Dendritic cell treated with granulocyte-macrophage colony-stimulating factor and Interleukin-4, amounts not matched to agents 40 ng/mL and 50 ng/mL, for 4 days (primary cell): ENCODE data around the gene PGA3.
A peak's percentile ranks its signal among the peaks of the same experiment; 100 is the strongest.
"Not testable (repeated sequence)": the region's sequence is repeated elsewhere in the genome, so short reads cannot be mapped to it uniquely, and the experiment has no call there.

ENCODE experiments used
- H3K27ac Mint-ChIP-seq: one replicate; pipeline ENCODE4 v1.8.0; 2022; ENCODE audit warnings: mild to moderate bottlenecking, mixed read lengths
- H3K27me3 Mint-ChIP-seq: one replicate; pipeline ENCODE4 v1.8.0; 2022; ENCODE audit warnings: mild to moderate bottlenecking, mixed read lengths
- H3K36me3 Mint-ChIP-seq: one replicate; pipeline ENCODE4 v1.8.0; 2022; ENCODE audit warnings: low read depth, mixed read lengths
- H3K4me1 Mint-ChIP-seq: one replicate; pipeline ENCODE4 v1.8.0; 2022; ENCODE audit warnings: low read depth, mixed read lengths
- H3K4me3 Mint-ChIP-seq: one replicate; pipeline ENCODE4 v1.8.0; 2022; ENCODE audit warnings: mild to moderate bottlenecking, moderate library complexity, mixed read lengths
- H3K9me3 Mint-ChIP-seq: one replicate; pipeline ENCODE4 v1.8.0; 2022; ENCODE audit warnings: mixed read lengths
- intact Hi-C: fragments of 100-400 bp; cut with micrococcal nuclease; formaldehyde crosslinking; loops from one replicate; pipeline ENCODE4 v1.15.0; 2022

PGA3 gene

GRCh38 chr11:61181489-61181888 lies 21.8 kb upstream of the PGA3 start:
- no peaks in the 10 kb centered on the region for H3K4me1 Mint-ChIP-seq
- H3K4me3 Mint-ChIP-seq = no peak overlapping the region
- no peaks in the 10 kb centered on the region for H3K36me3 Mint-ChIP-seq
- peaks cover 2% of the 10 kb centered on the region for H3K27me3 Mint-ChIP-seq
- intact Hi-C loops = loop anchor here (10.0 kb wide), 1 partner anchor 347 kb away; no protein-coding TSS in a partner anchor
- no peak overlapping the region for H3K27ac Mint-ChIP-seq
- no peaks in the 10 kb centered on the region for H3K9me3 Mint-ChIP-seq

- H3K27ac Mint-ChIP-seq = no peak overlapping the region
- H3K9me3 Mint-ChIP-seq = no peaks in the 10 kb centered on the region
- H3K27me3 Mint-ChIP-seq = no peaks in the 10 kb centered on the region
- H3K36me3 Mint-ChIP-seq = no peaks in the 10 kb centered on the region
- intact Hi-C loops = loop anchor here (10.0 kb wide), 1 partner anchor 349 kb away; no protein-coding TSS in a partner anchor
- no peak overlapping the region for H3K4me3 Mint-ChIP-seq
- H3K4me1 Mint-ChIP-seq = peaks cover 5% of the 10 kb centered on the region
Measured at GRCh38 chr11:61183645-61184044, 19.7 kb upstream of the PGA3 start.

GRCh38 chr11:61186504-61186903 lies 16.8 kb upstream of the PGA3 start:
- H3K27ac Mint-ChIP-seq = no peak overlapping the region
- peaks cover 18% of the 10 kb centered on the region for H3K4me1 Mint-ChIP-seq
- no peak overlapping the region for H3K4me3 Mint-ChIP-seq
- H3K36me3 Mint-ChIP-seq = no peaks in the 10 kb centered on the region
- intact Hi-C loops = loop anchor here (5.0 to 10.0 kb wide), 2 partner anchors 39 to 352 kb away; no protein-coding TSS in a partner anchor
- H3K27me3 Mint-ChIP-seq = peaks cover 4% of the 10 kb centered on the region
- no peaks in the 10 kb centered on the region for H3K9me3 Mint-ChIP-seq

- intact Hi-C loops = loop anchor here (1.0 to 10.0 kb wide), 3 partner anchors 40 to 353 kb away; no protein-coding TSS in a partner anchor
- Mint-ChIP-seq H3K4me3 (no peak overlapping the region), H3K9me3 (no peaks in the 10 kb centered on the region), H3K4me1 (peaks cover 21% of the 10 kb centered on the region), H3K36me3 (no peaks in the 10 kb centered on the region), H3K27ac (no peak overlapping the region), H3K27me3 (peaks cover 4% of the 10 kb centered on the region)
Measured at GRCh38 chr11:61187505-61188130, 15.7 kb upstream of the PGA3 start.

- no peak overlapping the region for H3K27ac Mint-ChIP-seq
- H3K9me3 Mint-ChIP-seq = no peaks in the 10 kb centered on the region
- H3K4me3 Mint-ChIP-seq = no peak overlapping the region
- H3K4me1 Mint-ChIP-seq = peaks cover 21% of the 10 kb centered on the region
- H3K27me3 Mint-ChIP-seq = peaks cover 18% of the 10 kb centered on the region
- intact Hi-C loops = loop anchor here (5.0 to 10.0 kb wide), 2 partner anchors 43 to 355 kb away; no protein-coding TSS in a partner anchor
- H3K36me3 Mint-ChIP-seq = no peaks in the 10 kb centered on the region
Measured at GRCh38 chr11:61189933-61190332, 13.4 kb upstream of the PGA3 start.

GRCh38 chr11:61193596-61193995 lies 9.7 kb upstream of the PGA3 start:
- Mint-ChIP-seq H3K36me3 (no peaks in the 10 kb centered on the region), H3K27me3 (peaks cover 28% of the 10 kb centered on the region), H3K27ac (peak overlapping the region; percentile 37), H3K4me3 (no peak overlapping the region), H3K9me3 (peaks cover 1% of the 10 kb centered on the region), H3K4me1 (peaks cover 16% of the 10 kb centered on the region)
- intact Hi-C loops = no loop called here

GRCh38 chr11:61194169-61194671 lies 9.1 kb upstream of the PGA3 start:
- intact Hi-C loops = no loop called here
- Mint-ChIP-seq H3K9me3 (peaks cover 7% of the 10 kb centered on the region), H3K27ac (peak overlapping the region; percentile 37), H3K4me3 (no peak overlapping the region), H3K27me3 (peaks cover 28% of the 10 kb centered on the region), H3K36me3 (no peaks in the 10 kb centered on the region), H3K4me1 (peaks cover 16% of the 10 kb centered on the region)

GRCh38 chr11:61194981-61195695 lies 8.2 kb upstream of the PGA3 start:
- intact Hi-C loops = no loop called here
- peaks cover 10% of the 10 kb centered on the region for H3K9me3 Mint-ChIP-seq

GRCh38 chr11:61195719-61196118 lies 7.6 kb upstream of the PGA3 start:
- intact Hi-C loops = no loop called here
- peaks cover 10% of the 10 kb centered on the region for H3K9me3 Mint-ChIP-seq
- H3K27me3 Mint-ChIP-seq = peaks cover 28% of the 10 kb centered on the region
- H3K4me1 Mint-ChIP-seq = peaks cover 14% of the 10 kb centered on the region
- H3K36me3 Mint-ChIP-seq = no peaks in the 10 kb centered on the region
- no peak overlapping the region for H3K4me3 Mint-ChIP-seq
- H3K27ac Mint-ChIP-seq = peak overlapping the region; percentile 61

More at GRCh38 chr11:61194981-61195695, 8.2 kb upstream of the PGA3 start:
- Mint-ChIP-seq H3K4me3 (no peak overlapping the region), H3K27me3 (peaks cover 24% of the 10 kb centered on the region), H3K4me1 (peaks cover 9% of the 10 kb centered on the region), H3K27ac (no peak overlapping the region), H3K36me3 (no peaks in the 10 kb centered on the region)

- no peak overlapping the region for H3K4me3 Mint-ChIP-seq
- peaks cover 14% of the 10 kb centered on the region for H3K4me1 Mint-ChIP-seq
- peaks cover 10% of the 10 kb centered on the region for H3K9me3 Mint-ChIP-seq
- H3K27me3 Mint-ChIP-seq = peaks cover 34% of the 10 kb centered on the region
- intact Hi-C loops = no loop called here
- no peaks in the 10 kb centered on the region for H3K36me3 Mint-ChIP-seq
- no peak overlapping the region for H3K27ac Mint-ChIP-seq
Measured at GRCh38 chr11:61198361-61198760, 5.0 kb upstream of the PGA3 start.

- no peaks in the 10 kb centered on the region for H3K36me3 Mint-ChIP-seq
- H3K27me3 Mint-ChIP-seq = peaks cover 28% of the 10 kb centered on the region
- intact Hi-C loops = no loop called here
- H3K4me3 Mint-ChIP-seq = no peak overlapping the region
- no peak overlapping the region for H3K27ac Mint-ChIP-seq
- peaks cover 10% of the 10 kb centered on the region for H3K9me3 Mint-ChIP-seq
- H3K4me1 Mint-ChIP-seq = peaks cover 18% of the 10 kb centered on the region
Measured at GRCh38 chr11:61198948-61199523, 4.3 kb upstream of the PGA3 start.

GRCh38 chr11:61201476-61201875 lies 1.8 kb upstream of the PGA3 start:
- H3K36me3 Mint-ChIP-seq = no peaks in the 10 kb centered on the region
- H3K27ac Mint-ChIP-seq = no peak overlapping the region
- H3K9me3 Mint-ChIP-seq = peaks cover 10% of the 10 kb centered on the region
- H3K4me3 Mint-ChIP-seq = no peak overlapping the region
- intact Hi-C loops = no loop called here
- peaks cover 25% of the 10 kb centered on the region for H3K4me1 Mint-ChIP-seq
- H3K27me3 Mint-ChIP-seq = peaks cover 10% of the 10 kb centered on the region

- Mint-ChIP-seq H3K27me3 (peaks cover 10% of the 10 kb centered on the region), H3K27ac (peak overlapping the region; percentile 47), H3K4me3 (peak overlapping the region; percentile 49), H3K4me1 (peaks cover 25% of the 10 kb centered on the region)
- H3K36me3 Mint-ChIP-seq, H3K9me3 Mint-ChIP-seq, intact Hi-C loops: not testable (repeated sequence)
Measured at GRCh38 chr11:61203873-61204272, 558 bp downstream of the PGA3 start.

- intact Hi-C loops = not testable (repeated sequence)
Measured at GRCh38 chr11:61204502-61205059, 1.3 kb downstream of the PGA3 start.

More at GRCh38 chr11:61204502-61205059, 1.3 kb downstream of the PGA3 start:
- not testable (repeated sequence) for H3K36me3 Mint-ChIP-seq, H3K4me3 Mint-ChIP-seq, H3K9me3 Mint-ChIP-seq
- Mint-ChIP-seq H3K27ac (peak overlapping the region; percentile 46), H3K4me1 (peaks cover 25% of the 10 kb centered on the region), H3K27me3 (peaks cover 10% of the 10 kb centered on the region)
